HepG2 (cell line): ENCODE measurements around the gene SYNGR2. TPM values are rescaled to one million over a fixed set of nuclear protein-coding genes. Genes with fewer than 3 reads are reported as not detected.

Experiments
- BHLHE40 ChIP-seq: IDR thresholded peaks from 2 replicates; pipeline ENCODE4 v1.6.1; 2011; ENCODE audit warnings: low read length, improper control_type of control experiment
- CHD4 ChIP-seq: fragments of 200-600 bp; sonication (generic); IDR thresholded peaks from 2 replicates; pipeline ENCODE4 v1.7.0; 2017; ENCODE audit warnings: mild to moderate bottlenecking, low read length, borderline replicate concordance
- GFI1 ChIP-seq: sonication (generic); formaldehyde crosslinking; IDR thresholded peaks from 2 replicates; pipeline ENCODE4 v1.5.0; 2020; ENCODE audit warnings: missing genetic modification reagents, mild to moderate bottlenecking, borderline replicate concordance
- HOXA3 ChIP-seq: sonication (generic); formaldehyde crosslinking; IDR thresholded peaks from 2 replicates; pipeline ENCODE4 v1.5.0; 2020; ENCODE audit warnings: missing genetic modification reagents
- MED8 ChIP-seq: sonication (generic); formaldehyde crosslinking; IDR thresholded peaks from 2 replicates; pipeline ENCODE4 v1.8.1; 2023; ENCODE audit warnings: mild to moderate bottlenecking, missing genetic modification reagents; ENCODE audit not compliant: insufficient replicate concordance
- MEIS1 ChIP-seq: sonication (generic); formaldehyde crosslinking; IDR thresholded peaks from 2 replicates; pipeline ENCODE4 v1.9.0; 2021; ENCODE audit warnings: mild to moderate bottlenecking, missing genetic modification reagents, moderate library complexity, borderline replicate concordance
- MXD4 ChIP-seq: IDR thresholded peaks from 2 replicates; pipeline ENCODE4 v1.6.1; 2016; ENCODE audit warnings: mild to moderate bottlenecking, missing biosample characterization, missing genetic modification reagents
- SATB2 ChIP-seq: sonication (generic); formaldehyde crosslinking; IDR thresholded peaks from 2 replicates; pipeline ENCODE4 v1.5.0; 2020; ENCODE audit warnings: missing genetic modification reagents
- SMC3 ChIP-seq: IDR thresholded peaks from 2 replicates; pipeline ENCODE4 v1.6.1; 2011; ENCODE audit warnings: low read length, improper control_type of control experiment
- XRCC5 ChIP-seq: fragments of 200-400 bp; formaldehyde crosslinking; optimal IDR thresholded peaks from 2 replicates; pipeline ENCODE3; 2017; ENCODE audit warnings: mild to moderate bottlenecking, low read length
- ZNF766 ChIP-seq: sonication (generic); formaldehyde crosslinking; IDR thresholded peaks from 2 replicates; pipeline ENCODE4 v1.5.0; 2020; ENCODE audit warnings: missing genetic modification reagents, borderline replicate concordance
- polyA plus RNA-seq, 8 experiments: library from polyadenylated mRNA; depleted of rRNA in 3 of 8; stranded (reverse) in 7 of 8; unstranded in 1 of 8; fragments of >200 nt; fragmentation: Illumina TruSeq in 4 of 8; extraction: Trizol in 4 of 8; gene quantifications; 2 replicates each; pipeline versions ENCODE4 v1.2.1 to v1.2.3, GENCODE V29; 2011 to 2016; ENCODE audit warnings: low read depth in 4 of 8, missing spikeins in 1 of 8, mixed read lengths in 1 of 8; ENCODE audit not compliant: insufficient read depth in 1 of 8
- total RNA-seq, 5 experiments: library from RNA; depleted of rRNA; stranded (reverse); fragments of >200 nt; fragmentation: Illumina TruSeq; extraction: Trizol; gene quantifications; 2 replicates each; pipeline ENCODE4 v1.2.3, GENCODE V29; 2016; ENCODE audit warnings: low read depth in 1 of 5
- TF ChIP-seq, protein P1 (sequence below): sonication (generic); formaldehyde crosslinking; conservative IDR thresholded peaks from 2 replicates; pipeline ENCODE4 v1.4.0; 2020; ENCODE audit warnings: missing genetic modification reagents
- TF ChIP-seq, protein P2 (sequence below): sonication (generic); formaldehyde crosslinking; IDR thresholded peaks from 2 replicates; pipeline ENCODE4 v1.4.0; 2020; ENCODE audit warnings: missing genetic modification reagents, mild to moderate bottlenecking, borderline replicate concordance
- TF ChIP-seq, protein P3 (sequence below): sonication (generic); formaldehyde crosslinking; IDR thresholded peaks from 2 replicates; pipeline ENCODE4 v1.8.1; 2022; ENCODE audit warnings: low read depth, mild to moderate bottlenecking, missing genetic modification reagents
- TF ChIP-seq, protein P4 (sequence below): sonication (generic); formaldehyde crosslinking; IDR thresholded peaks from 2 replicates; pipeline ENCODE4 v1.4.0; 2020; ENCODE audit warnings: missing genetic modification reagents, borderline replicate concordance

SYNGR2 gene
- total and polyA plus RNA-seq, 2 of the 13 experiments (the other 11 are each of a cell fraction or from before 2014, with no cell fraction given): 46.7 to 170 TPM

DNA sequence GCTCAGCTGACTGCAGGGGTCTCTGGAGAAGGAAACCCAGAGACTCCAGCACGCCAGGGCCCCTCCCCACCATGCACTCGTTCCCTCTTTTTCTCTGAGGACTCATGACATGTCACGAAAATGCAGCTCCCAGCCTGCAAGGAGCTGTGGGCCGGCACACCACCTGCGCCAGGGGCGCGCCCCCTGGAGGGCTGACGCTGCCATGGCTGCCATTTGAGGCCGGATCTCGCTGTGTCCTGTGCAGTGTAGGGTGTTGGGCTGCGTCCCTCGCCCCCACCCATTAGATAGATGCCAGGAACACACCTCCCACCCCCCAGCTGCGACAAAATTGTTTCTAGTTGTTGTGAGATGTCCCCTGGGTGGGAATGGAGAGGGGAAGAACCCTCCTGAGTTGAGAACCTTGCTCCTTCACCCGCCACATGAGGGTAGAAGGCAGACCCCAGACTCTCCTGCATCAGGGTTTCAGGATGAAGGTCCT, 8.2 kb downstream of the SYNGR2 start (continued):
- TF ChIP-seq, protein P1, sequence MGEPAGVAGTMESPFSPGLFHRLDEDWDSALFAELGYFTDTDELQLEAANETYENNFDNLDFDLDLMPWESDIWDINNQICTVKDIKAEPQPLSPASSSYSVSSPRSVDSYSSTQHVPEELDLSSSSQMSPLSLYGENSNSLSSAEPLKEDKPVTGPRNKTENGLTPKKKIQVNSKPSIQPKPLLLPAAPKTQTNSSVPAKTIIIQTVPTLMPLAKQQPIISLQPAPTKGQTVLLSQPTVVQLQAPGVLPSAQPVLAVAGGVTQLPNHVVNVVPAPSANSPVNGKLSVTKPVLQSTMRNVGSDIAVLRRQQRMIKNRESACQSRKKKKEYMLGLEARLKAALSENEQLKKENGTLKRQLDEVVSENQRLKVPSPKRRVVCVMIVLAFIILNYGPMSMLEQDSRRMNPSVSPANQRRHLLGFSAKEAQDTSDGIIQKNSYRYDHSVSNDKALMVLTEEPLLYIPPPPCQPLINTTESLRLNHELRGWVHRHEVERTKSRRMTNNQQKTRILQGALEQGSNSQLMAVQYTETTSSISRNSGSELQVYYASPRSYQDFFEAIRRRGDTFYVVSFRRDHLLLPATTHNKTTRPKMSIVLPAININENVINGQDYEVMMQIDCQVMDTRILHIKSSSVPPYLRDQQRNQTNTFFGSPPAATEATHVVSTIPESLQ (CRISPR knock-in tag): no peak
- TF ChIP-seq BHLHE40 (peak; percentile 49; the same call in 1 of the 2 replicates), ZNF766 (CRISPR knock-in tag) (peak; percentile 32; the same call in 1 of the 2 replicates), GFI1 (no peak), SMC3 (peak; percentile 24; the same call in 1 of the 2 replicates), CHD4 (no peak), MED8 (CRISPR knock-in tag) (no peak), MEIS1 (CRISPR knock-in tag) (0 out of 2 replicates have a peak, but pooled peaks have one; percentile 41), SATB2 (CRISPR knock-in tag) (no peak), MXD4 (CRISPR knock-in tag) (no peak), XRCC5 (peak; percentile 63), HOXA3 (peak; percentile 69; the same call in 1 of the 2 replicates)
- TF ChIP-seq, protein P2, sequence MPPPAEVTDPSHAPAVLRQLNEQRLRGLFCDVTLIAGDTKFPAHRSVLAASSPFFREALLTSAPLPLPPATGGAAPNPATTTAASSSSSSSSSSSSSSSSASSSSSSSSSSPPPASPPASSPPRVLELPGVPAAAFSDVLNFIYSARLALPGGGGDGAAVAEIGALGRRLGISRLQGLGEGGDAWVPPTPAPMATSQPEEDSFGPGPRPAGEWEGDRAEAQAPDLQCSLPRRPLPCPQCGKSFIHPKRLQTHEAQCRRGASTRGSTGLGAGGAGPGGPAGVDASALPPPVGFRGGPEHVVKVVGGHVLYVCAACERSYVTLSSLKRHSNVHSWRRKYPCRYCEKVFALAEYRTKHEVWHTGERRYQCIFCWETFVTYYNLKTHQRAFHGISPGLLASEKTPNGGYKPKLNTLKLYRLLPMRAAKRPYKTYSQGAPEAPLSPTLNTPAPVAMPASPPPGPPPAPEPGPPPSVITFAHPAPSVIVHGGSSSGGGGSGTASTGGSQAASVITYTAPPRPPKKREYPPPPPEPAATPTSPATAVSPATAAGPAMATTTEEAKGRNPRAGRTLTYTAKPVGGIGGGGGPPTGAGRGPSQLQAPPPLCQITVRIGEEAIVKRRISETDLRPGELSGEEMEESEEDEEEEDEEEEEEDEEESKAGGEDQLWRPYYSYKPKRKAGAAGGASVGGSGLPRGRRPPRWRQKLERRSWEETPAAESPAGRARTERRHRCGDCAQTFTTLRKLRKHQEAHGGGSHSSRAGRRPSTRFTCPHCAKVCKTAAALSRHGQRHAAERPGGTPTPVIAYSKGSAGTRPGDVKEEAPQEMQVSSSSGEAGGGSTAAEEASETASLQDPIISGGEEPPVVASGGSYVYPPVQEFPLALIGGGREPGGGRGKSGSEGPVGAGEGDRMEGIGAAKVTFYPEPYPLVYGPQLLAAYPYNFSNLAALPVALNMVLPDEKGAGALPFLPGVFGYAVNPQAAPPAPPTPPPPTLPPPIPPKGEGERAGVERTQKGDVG: peak; percentile 51; the same call in 1 of the 2 replicates
- TF ChIP-seq, protein P3, sequence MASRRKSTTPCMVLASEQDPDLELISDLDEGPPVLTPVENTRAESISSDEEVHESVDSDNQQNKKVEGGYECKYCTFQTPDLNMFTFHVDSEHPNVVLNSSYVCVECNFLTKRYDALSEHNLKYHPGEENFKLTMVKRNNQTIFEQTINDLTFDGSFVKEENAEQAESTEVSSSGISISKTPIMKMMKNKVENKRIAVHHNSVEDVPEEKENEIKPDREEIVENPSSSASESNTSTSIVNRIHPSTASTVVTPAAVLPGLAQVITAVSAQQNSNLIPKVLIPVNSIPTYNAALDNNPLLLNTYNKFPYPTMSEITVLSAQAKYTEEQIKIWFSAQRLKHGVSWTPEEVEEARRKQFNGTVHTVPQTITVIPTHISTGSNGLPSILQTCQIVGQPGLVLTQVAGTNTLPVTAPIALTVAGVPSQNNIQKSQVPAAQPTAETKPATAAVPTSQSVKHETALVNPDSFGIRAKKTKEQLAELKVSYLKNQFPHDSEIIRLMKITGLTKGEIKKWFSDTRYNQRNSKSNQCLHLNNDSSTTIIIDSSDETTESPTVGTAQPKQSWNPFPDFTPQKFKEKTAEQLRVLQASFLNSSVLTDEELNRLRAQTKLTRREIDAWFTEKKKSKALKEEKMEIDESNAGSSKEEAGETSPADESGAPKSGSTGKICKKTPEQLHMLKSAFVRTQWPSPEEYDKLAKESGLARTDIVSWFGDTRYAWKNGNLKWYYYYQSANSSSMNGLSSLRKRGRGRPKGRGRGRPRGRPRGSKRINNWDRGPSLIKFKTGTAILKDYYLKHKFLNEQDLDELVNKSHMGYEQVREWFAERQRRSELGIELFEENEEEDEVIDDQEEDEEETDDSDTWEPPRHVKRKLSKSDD: 0 out of 2 replicates have a peak, but pooled peaks have one; percentile 75
- TF ChIP-seq, protein P4, sequence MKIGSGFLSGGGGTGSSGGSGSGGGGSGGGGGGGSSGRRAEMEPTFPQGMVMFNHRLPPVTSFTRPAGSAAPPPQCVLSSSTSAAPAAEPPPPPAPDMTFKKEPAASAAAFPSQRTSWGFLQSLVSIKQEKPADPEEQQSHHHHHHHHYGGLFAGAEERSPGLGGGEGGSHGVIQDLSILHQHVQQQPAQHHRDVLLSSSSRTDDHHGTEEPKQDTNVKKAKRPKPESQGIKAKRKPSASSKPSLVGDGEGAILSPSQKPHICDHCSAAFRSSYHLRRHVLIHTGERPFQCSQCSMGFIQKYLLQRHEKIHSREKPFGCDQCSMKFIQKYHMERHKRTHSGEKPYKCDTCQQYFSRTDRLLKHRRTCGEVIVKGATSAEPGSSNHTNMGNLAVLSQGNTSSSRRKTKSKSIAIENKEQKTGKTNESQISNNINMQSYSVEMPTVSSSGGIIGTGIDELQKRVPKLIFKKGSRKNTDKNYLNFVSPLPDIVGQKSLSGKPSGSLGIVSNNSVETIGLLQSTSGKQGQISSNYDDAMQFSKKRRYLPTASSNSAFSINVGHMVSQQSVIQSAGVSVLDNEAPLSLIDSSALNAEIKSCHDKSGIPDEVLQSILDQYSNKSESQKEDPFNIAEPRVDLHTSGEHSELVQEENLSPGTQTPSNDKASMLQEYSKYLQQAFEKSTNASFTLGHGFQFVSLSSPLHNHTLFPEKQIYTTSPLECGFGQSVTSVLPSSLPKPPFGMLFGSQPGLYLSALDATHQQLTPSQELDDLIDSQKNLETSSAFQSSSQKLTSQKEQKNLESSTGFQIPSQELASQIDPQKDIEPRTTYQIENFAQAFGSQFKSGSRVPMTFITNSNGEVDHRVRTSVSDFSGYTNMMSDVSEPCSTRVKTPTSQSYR (CRISPR knock-in tag): peak; percentile 16; the same call in 1 of the 2 replicates
